Epithelial cell of esophagus (primary cell): ENCODE measurements around the gene PNPLA2.

Source experiments
- DNase-seq: peaks from one replicate; pipeline ENCODE4 v3.0.0; 2010; ENCODE audit warnings: low read depth
- H3K4me3 ChIP-seq: 2 replicates; pipeline ENCODE4 v1.5.1; 2011; ENCODE audit warnings: mild to moderate bottlenecking, low read length, control low read depth
- TF ChIP-seq, protein P1 (sequence below): IDR thresholded peaks from 2 replicates; pipeline ENCODE4 v1.5.1; 2011; ENCODE audit warnings: low read depth, mild to moderate bottlenecking, low read length, control low read depth, inconsistent platforms; ENCODE audit not compliant: insufficient read depth; ENCODE audit errors: missing control alignments

PNPLA2 gene

DNA sequence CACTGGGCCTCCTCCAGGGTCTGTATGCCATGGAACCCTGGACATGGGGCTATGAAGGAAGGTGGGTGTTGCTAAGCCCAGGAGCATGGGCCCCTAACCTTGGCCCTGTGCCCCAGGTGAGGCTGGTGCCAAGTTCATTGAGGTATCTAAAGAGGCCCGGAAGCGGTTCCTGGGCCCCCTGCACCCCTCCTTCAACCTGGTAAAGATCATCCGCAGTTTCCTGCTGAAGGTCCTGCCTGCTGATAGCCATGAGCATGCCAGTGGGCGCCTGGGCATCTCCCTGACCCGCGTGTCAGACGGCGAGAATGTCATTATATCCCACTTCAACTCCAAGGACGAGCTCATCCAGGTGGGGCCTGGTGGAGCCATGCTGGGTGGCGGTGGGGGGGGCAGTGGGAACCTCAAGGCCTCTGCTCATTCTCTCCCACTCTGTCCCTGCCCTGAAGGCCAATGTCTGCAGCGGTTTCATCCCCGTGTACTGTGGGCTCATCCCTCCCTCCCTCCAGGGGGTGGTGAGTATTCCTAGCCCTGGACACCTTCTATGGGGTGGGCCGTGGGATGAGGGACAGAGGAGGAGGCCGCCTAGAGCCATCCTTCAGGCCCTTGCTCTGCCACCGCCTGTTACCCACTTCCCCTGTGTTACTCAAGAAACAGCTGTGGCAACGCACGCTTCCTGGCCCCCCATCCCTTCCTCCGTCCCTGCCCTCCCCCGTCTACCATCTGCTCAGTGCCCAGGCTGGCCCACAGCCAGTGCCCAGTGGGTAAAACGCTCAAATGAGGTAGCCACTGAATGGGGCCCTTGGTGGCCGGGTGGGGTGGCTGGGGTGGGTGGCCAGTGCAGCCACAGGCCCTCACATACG lies 3.0 kb downstream of the PNPLA2 start:
- no peak for DNase-seq

DNA sequence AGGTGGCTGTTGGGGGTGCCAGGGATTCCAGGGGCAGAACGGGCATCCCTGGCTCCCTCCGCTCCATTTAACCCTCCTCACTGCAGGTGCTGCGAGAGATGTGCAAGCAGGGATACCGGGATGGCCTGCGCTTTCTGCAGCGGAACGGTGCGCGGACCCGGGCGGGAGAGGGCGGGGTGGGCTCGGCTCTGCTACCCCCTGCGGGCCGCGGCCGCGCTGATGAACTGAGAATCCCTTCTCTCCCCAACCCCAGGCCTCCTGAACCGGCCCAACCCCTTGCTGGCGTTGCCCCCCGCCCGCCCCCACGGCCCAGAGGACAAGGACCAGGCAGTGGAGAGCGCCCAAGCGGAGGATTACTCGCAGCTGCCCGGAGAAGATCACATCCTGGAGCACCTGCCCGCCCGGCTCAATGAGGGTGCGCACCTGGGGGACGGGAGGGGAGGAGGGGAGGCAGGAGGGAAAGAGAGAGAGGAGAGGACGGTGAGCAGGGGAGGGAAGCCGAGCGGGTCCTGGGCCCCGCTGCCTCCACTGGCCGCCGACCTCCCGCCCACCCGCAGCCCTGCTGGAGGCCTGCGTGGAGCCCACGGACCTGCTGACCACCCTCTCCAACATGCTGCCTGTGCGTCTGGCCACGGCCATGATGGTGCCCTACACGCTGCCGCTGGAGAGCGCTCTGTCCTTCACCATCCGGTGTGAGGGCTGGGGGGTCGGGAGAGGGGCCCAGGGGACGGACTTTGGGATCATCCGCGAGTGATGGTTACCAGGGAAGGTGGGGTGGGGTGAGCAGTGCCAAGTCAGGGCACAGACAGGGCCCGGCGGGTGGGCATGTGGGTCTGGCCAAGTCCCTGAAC lies 5.0 kb downstream of the PNPLA2 start:
- TF ChIP-seq, protein P1, sequence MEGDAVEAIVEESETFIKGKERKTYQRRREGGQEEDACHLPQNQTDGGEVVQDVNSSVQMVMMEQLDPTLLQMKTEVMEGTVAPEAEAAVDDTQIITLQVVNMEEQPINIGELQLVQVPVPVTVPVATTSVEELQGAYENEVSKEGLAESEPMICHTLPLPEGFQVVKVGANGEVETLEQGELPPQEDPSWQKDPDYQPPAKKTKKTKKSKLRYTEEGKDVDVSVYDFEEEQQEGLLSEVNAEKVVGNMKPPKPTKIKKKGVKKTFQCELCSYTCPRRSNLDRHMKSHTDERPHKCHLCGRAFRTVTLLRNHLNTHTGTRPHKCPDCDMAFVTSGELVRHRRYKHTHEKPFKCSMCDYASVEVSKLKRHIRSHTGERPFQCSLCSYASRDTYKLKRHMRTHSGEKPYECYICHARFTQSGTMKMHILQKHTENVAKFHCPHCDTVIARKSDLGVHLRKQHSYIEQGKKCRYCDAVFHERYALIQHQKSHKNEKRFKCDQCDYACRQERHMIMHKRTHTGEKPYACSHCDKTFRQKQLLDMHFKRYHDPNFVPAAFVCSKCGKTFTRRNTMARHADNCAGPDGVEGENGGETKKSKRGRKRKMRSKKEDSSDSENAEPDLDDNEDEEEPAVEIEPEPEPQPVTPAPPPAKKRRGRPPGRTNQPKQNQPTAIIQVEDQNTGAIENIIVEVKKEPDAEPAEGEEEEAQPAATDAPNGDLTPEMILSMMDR: no peak
- H3K4me3 ChIP-seq: no peak overlapping the region
- DNase-seq: no peak

More for the DNA sequence above, 3.0 kb downstream of the PNPLA2 start:
- H3K4me3 ChIP-seq: no peak overlapping the region
- TF ChIP-seq, protein P1: no peak

DNA sequence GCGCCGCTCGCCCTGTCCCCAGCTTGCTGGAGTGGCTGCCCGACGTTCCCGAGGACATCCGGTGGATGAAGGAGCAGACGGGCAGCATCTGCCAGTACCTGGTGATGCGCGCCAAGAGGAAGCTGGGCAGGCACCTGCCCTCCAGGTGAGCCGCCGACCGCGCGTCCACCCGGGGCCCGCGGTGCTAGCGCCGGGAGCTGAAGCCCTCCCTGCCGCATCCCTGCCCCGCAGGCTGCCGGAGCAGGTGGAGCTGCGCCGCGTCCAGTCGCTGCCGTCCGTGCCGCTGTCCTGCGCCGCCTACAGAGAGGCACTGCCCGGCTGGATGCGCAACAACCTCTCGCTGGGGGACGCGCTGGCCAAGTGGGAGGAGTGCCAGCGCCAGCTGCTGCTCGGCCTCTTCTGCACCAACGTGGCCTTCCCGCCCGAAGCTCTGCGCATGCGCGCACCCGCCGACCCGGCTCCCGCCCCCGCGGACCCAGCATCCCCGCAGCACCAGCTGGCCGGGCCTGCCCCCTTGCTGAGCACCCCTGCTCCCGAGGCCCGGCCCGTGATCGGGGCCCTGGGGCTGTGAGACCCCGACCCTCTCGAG lies 5.7 kb downstream of the PNPLA2 start:
- no peak overlapping the region for H3K4me3 ChIP-seq
- TF ChIP-seq, protein P1: no peak
- DNase-seq: no peak

DNA sequence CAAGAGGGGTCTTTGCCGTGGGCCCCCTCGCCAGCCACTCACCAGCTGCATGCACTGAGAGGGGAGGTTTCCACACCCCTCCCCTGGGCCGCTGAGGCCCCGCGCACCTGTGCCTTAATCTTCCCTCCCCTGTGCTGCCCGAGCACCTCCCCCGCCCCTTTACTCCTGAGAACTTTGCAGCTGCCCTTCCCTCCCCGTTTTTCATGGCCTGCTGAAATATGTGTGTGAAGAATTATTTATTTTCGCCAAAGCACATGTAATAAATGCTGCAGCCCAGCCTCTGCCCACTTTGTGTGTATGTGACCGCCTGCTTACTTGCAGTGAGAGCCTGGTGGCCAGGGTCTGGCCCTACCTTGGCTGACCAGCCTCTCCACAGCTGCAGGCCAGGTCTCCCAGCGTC lies 6.2 kb downstream of the PNPLA2 start:
- no peak overlapping the region for H3K4me3 ChIP-seq

DNA sequence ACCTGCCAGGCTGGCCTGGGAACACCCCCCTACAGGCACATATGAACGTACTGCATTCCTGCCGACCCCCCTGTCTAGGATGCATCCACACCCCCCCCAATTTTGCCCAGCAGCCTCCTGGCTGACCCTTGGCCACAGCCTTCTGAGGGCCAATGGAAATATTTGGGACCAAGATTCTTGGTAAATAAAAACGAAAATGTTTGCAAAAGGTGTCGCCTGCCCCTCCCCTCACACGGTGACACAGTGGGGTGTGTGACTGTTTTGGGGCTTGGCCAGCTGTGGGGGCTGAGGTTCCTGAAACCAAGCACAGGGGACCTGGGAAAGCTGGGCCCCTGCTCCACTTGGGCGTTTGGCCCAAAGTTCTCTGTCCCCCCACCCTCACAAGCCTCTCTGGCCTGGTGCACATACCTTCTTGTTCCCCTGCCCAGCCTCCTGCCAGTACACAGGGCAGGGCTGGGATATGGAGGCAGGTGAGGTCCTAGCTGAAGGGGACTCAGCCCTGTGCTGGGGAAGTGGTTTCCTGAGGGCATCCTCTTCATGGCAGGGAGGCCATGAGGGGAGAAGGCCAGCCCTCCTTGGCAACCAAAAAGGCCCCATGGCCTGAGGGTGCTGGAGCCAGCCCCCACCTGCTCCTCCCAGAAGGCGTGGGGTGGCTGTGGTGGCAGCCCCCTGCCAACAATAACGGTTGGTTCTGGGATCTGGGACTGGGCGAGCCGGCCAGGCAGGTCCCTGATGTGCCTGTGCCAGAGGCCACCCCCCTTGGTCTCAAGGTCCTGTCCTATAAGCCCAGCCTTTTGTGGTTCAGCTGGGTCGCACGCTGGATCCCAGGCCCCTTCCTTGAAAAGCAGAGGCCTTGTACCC lies 6.9 kb downstream of the PNPLA2 start:
- DNase-seq: no peak
- TF ChIP-seq, protein P1: no peak
- no peak overlapping the region for H3K4me3 ChIP-seq

More for the DNA sequence above, 6.2 kb downstream of the PNPLA2 start:
- no peak for DNase-seq
- TF ChIP-seq, protein P1: no peak

DNA sequence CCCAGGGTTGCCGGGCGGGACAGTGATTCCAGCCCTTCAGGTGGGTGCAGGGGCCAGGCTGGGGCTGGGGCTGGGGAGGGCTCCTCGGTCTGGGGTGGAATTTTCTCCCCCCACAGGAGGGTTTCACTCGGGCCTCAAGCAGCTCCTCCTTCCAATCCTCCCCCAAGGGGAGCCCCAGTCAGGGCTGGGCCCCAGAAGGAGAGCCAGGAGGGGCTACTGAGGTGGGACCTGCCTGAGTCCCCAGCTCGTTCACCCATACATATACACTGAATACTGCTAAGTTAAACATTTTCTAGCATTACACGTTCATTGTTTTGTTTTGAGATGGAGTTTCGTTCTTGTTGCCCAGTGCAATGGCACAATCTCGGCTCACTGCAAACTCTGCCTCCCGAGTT lies 7.5 kb downstream of the PNPLA2 start:
- TF ChIP-seq, protein P1: no peak
- H3K4me3 ChIP-seq: no peak overlapping the region
- no peak for DNase-seq
